CD4-positive, alpha-beta T cell treated with Interleukin-10 for 1 hour (primary cell): ENCODE data around the gene NDUFS3.
"Not testable (repeated sequence)": the region's sequence is repeated elsewhere in the genome, so short reads cannot be mapped to it uniquely, and the experiment has no call there.

Source experiments
- DNase-seq: peaks from one replicate; pipeline ENCODE4 v3.0.0-alpha.2; 2020

The NDUFS3 gene

GRCh38 chr11:47562393-47562792, 16.5 kb upstream of the NDUFS3 start:
- DNase-seq, result not testable (repeated sequence)

GRCh38 chr11:47564366-47564765, 14.5 kb upstream of the NDUFS3 start:
- not testable (repeated sequence) for DNase-seq

GRCh38 chr11:47564933-47565339, 13.9 kb upstream of the NDUFS3 start:
- DNase-seq, result no peak

GRCh38 chr11:47565340-47566148, 13.3 kb upstream of the NDUFS3 start, which contains the start of gene PTPMT1:
Gene PTPMT1 (plus strand): TSS chr11:47565599. CDS start chr11:47565623, 24 bp downstream.
- peak; percentile 70 for DNase-seq

GRCh38 chr11:47566149-47566698, 12.7 kb upstream of the NDUFS3 start:
- DNase-seq, result no peak

GRCh38 chr11:47569646-47570045, 9.2 kb upstream of the NDUFS3 start:
- no peak for DNase-seq

DNA sequence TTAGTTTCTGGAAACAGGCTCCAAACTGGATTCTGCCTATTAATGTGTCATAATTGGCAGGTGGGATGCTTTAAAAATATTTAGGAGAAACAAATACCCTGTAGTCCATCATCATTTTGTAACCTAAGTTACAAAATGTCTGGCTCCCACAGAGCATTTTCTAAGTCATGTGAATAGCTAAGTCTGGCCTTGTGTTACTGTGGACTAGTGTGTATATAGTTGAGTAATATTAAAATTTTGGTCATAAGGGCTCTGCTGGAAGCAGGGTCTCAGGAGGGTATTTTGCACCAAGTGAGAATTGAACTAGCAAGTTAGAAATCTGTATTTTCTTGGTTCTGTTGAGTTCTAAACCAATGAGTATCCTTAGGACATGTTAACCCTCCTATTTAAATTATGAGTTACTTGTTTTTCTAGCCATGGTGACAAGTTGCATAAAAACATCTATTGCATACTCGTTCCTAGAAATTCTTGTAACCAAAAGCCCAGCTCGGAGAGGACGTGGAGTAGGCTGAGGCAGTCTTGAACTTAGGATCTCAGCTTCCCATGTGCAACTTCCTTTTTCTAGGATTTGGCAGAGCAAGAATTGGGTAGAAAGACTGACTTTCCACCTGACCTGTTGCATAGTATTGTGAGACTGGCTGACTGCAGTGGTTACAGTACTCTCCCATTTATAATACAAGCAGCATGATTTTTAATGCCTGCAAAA, 8.1 kb upstream of the NDUFS3 start:
- no peak for DNase-seq

DNA sequence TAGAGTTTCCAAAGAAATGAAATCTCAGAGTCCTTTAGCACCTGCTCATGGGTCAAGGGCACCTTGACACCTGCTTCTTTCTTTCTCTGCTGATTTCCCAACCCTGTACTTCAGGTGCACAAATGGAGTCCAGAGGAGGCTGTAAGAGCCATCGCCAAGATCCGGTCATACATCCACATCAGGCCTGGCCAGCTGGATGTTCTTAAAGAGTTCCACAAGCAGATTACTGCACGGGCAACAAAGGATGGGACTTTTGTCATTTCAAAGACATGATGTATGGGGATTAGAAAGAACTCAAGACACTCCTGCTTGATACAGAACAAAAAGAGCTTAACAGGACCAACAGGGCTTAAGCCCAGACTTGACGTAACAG, 7.5 kb upstream of the NDUFS3 start:
- DNase-seq, result no peak

GRCh38 chr11:47571895-47572294, 7.0 kb upstream of the NDUFS3 start:
- no peak for DNase-seq

- DNase-seq, result no peak
Observed at GRCh38 chr11:47572715-47573255, 6.1 kb upstream of the NDUFS3 start.

- DNase-seq, result no peak
Observed at GRCh38 chr11:47573321-47573720, 5.6 kb upstream of the NDUFS3 start.

- DNase-seq, result no peak
Observed at GRCh38 chr11:47577460-47578041, 1.3 kb upstream of the NDUFS3 start.

- no peak for DNase-seq
Observed at GRCh38 chr11:47583844-47584243, 5.0 kb downstream of the NDUFS3 start.

DNA sequence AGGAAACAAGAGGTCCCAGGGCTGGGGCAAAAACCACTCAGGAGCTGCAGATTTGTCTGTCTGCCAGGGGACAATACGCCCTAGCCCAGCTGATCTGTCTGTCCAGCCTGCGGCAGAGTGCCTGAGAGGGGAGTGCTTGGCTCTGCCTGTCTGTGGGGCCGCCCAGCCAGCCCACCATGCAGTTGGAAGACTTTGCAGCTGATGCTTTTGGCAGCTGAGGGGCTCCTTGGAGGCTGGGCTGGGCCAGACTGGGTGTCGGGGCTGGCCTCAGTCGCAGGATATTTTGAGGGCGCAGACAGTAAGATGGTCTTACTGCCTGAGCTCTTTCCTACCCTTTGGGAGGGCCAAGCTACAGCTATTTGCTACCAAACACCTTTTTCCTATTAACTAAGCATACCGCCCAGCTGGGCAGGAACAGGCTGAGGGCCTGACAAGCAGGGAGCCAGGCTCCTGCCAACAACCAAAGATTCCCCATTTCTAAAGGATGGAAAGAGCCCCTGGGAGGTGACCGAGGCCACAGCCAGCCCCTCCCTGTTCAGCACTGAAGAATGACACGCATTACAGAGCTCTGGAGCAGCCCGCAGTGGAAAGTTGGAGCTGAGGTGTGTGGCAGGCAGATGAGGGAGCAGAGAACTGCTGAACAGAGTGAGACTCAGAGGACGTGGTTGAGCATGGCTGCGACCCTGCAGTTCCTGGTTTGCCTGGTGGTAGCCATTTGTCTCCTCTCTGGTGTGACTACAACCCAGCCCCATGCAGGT, 7.4 kb downstream of the NDUFS3 start, which contains the start of gene FAM180B:
Gene FAM180B, plus strand, starts transcription at position 581 of the 758 bp plus-strand sequence. Its CDS starts 91 bp downstream, at position 672.
- no peak for DNase-seq

- DNase-seq, result no peak
Observed at GRCh38 chr11:47587039-47587716, 8.3 kb downstream of the NDUFS3 start.

GRCh38 chr11:47587723-47588326, 9.0 kb downstream of the NDUFS3 start:
- DNase-seq, result no peak

GRCh38 chr11:47589118-47589517, 10.2 kb downstream of the NDUFS3 start:
- no peak for DNase-seq

DNA sequence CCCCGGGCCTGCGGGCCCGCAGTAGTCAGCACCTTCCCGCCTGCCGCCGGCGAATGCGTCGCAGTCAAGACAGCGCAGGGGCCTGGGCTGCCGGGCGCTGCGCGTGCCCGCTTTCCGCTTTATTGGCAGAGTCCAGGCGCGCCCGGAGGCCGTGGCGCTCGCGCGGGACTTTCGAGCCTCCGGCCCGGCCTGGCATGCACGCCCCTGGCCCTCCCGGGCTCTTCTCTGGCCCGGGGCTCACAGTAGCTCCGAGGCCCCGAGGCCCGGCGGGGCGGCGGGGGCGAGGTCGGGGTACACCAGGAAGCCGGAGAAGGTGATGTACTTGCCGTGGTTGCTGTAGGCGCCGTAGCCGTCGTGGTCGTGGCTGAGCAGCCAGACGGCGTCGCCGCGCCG, 10.7 kb downstream of the NDUFS3 start:
- DNase-seq, result no peak

- DNase-seq, result no peak
Observed at GRCh38 chr11:47589977-47590861, 11.3 kb downstream of the NDUFS3 start.

- DNase-seq, result no peak
Observed at GRCh38 chr11:47591764-47592163, 12.9 kb downstream of the NDUFS3 start.
